ENCODE data around the gene COL3A1. TPM values are rescaled to one million over a fixed set of nuclear protein-coding genes. Genes with fewer than 3 reads are reported as not detected.

The COL3A1 gene
- polyA plus RNA-seq, 3 donors = 804 to 1,230 (median 906) TPM

GRCh38 chr2:188969651-188970050 is 4.5 kb upstream of the COL3A1 start:
- DNase-seq = no peak

GRCh38 chr2:188970211-188970610 is 4.0 kb upstream of the COL3A1 start:
- DNase-seq = no peak

GRCh38 chr2:188971432-188971861 is 2.7 kb upstream of the COL3A1 start:
- DNase-seq = no peak

- no peak for DNase-seq
Measured at GRCh38 chr2:188973641-188974040, 532 bp upstream of the COL3A1 start.

- peak; percentile 65 for DNase-seq
Measured at GRCh38 chr2:188975497-188976102, 1.4 kb downstream of the COL3A1 start.

GRCh38 chr2:188976545-188977268 is 2.5 kb downstream of the COL3A1 start:
- no peak for DNase-seq

- no peak for DNase-seq
Measured at GRCh38 chr2:188977317-188977716, 3.1 kb downstream of the COL3A1 start.

GRCh38 chr2:188978291-188979081 is 4.3 kb downstream of the COL3A1 start:
- peak; percentile 79 for DNase-seq

- DNase-seq = no peak
Measured at GRCh38 chr2:188979187-188980114, 5.3 kb downstream of the COL3A1 start.

GRCh38 chr2:188983427-188984064 is 9.4 kb downstream of the COL3A1 start:
- no peak for DNase-seq

GRCh38 chr2:188984065-188984491 is 9.9 kb downstream of the COL3A1 start:
- DNase-seq = no peak

- no peak for DNase-seq
Measured at GRCh38 chr2:188984680-188985079, 10.5 kb downstream of the COL3A1 start.

GRCh38 chr2:188986839-188987238 is 12.7 kb downstream of the COL3A1 start:
- no peak for DNase-seq

- DNase-seq = no peak
Measured at GRCh38 chr2:188993247-188993646, 19.1 kb downstream of the COL3A1 start.

- no peak for DNase-seq
Measured at GRCh38 chr2:188997263-188997662, 23.1 kb downstream of the COL3A1 start.

- no peak for DNase-seq
Measured at GRCh38 chr2:189000221-189000620, 26.0 kb downstream of the COL3A1 start.

GRCh38 chr2:189002079-189002478 is 27.9 kb downstream of the COL3A1 start:
- no peak for DNase-seq

- no peak for DNase-seq
Measured at GRCh38 chr2:189008555-189009262, 34.5 kb downstream of the COL3A1 start.

GRCh38 chr2:189010536-189010935 is 36.4 kb downstream of the COL3A1 start:
- no peak for DNase-seq

GRCh38 chr2:189012351-189012750 is 38.2 kb downstream of the COL3A1 start:
- DNase-seq = no peak

Measured in renal pelvis (tissue), 4 donors.